Measurements from ENCODE around the gene PUDP. TPM values are rescaled to one million over a fixed set of nuclear protein-coding genes. Genes with fewer than 3 reads are reported as not detected.

PUDP gene
- total and polyA plus RNA-seq, 12 donors = 4.3 to 29.3 (median 14.5) TPM

GRCh38 chrX:7083021-7083420 lies 64.9 kb downstream of the PUDP start:
- H3K36me3 ChIP-seq (replicated peaks in 1 of 2) = no peaks in the 10 kb centered on the region
- 89 to 100% (median 97%) methylated on average over 1 of the region's 1 CpG for WGBS, 4 donors
- H3K27me3 ChIP-seq = no peaks in the 10 kb centered on the region
- TF ChIP-seq POLR2A (IDR thresholded peaks at IDR 0.05) = no peak
- TF ChIP-seq, protein P1, sequence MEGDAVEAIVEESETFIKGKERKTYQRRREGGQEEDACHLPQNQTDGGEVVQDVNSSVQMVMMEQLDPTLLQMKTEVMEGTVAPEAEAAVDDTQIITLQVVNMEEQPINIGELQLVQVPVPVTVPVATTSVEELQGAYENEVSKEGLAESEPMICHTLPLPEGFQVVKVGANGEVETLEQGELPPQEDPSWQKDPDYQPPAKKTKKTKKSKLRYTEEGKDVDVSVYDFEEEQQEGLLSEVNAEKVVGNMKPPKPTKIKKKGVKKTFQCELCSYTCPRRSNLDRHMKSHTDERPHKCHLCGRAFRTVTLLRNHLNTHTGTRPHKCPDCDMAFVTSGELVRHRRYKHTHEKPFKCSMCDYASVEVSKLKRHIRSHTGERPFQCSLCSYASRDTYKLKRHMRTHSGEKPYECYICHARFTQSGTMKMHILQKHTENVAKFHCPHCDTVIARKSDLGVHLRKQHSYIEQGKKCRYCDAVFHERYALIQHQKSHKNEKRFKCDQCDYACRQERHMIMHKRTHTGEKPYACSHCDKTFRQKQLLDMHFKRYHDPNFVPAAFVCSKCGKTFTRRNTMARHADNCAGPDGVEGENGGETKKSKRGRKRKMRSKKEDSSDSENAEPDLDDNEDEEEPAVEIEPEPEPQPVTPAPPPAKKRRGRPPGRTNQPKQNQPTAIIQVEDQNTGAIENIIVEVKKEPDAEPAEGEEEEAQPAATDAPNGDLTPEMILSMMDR (IDR thresholded peaks at IDR 0.05) = no peak
- H3K4me1 ChIP-seq (replicated peaks in 1 of 2) = no peaks in the 10 kb centered on the region
- DNase-seq = no peak
- H3K9me3 ChIP-seq (replicated peaks in 1 of 3) = no peaks in the 10 kb centered on the region
- intact Hi-C loops (cut with DNase I) = no loop called here
- H3K27ac ChIP-seq = no peak overlapping the region
- no peak overlapping the region for H3K4me3 ChIP-seq

- Histone ChIP-seq H3K4me1 (replicated peaks in 1 of 2) (no peaks in the 10 kb centered on the region), H3K27me3 (no peaks in the 10 kb centered on the region), H3K36me3 (replicated peaks in 1 of 2) (no peaks in the 10 kb centered on the region), H3K4me3 (no peak overlapping the region), H3K9me3 (replicated peaks in 1 of 3) (no peaks in the 10 kb centered on the region), H3K27ac (no peak overlapping the region)
- 85 to 99% (median 94%) methylated on average over 2 to 5 of the region's 5 CpGs for WGBS, 4 donors
- intact Hi-C loops (cut with DNase I) = no loop called here
- DNase-seq = no peak
- TF ChIP-seq, protein P1 (IDR thresholded peaks at IDR 0.05) = no peak
- no peak for TF ChIP-seq POLR2A (IDR thresholded peaks at IDR 0.05)
These were observed 65.4 kb downstream of the PUDP start for GRCh38 chrX:7082556-7082955.

DNA sequence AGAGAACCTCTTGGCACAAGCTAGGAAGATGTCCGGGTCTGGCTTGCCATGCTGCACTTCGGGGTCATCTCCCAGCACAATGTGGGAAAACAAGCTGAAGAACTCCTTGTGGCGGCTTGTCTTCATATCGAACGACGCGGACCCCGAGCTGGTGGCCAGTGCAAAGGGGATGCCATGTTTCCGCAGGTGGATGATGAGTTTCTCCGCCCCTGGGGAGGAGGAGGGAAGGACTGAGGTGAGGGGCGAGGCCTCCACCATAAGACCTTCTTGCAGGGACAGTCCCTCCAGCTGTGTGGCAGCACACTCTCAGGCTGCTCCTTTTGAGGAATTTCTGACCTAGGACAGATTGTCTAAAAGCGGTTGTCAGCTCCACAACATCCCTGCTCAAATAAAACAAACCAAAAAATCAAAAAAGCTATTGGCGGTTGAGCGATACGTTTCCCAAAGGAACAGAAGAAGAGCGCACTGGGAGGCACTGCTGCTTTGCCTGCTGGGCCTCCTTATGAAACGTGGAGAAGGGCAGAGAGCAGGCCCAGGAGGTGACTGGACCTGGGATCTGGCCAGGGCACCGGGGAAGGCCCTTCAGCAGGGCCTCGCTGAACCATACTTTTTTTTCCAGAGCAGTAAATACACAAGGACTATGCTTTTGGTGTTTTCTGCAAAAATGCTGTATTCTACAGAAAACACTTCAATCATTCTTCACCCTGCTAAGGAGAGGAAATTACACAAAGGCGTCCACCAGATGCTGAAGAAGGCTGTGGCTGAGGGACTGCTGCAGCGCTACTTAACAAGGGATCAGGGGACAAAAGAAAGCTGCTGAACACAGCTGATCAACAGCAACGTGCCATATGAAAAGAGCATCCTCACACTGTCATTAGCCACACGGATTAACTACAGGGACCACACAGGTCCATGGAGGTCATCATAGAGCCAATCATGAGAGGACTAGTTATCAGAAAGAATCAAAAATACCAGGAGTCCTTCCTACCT lies 70.4 kb downstream of the PUDP start:
- H3K36me3 ChIP-seq (replicated peaks in 1 of 2) = peaks cover 0 to 4% of the 10 kb centered on the region in 2 donors
- intact Hi-C loops (cut with DNase I) = no loop called here
- peaks cover 0 to 6% of the 10 kb centered on the region in 2 donors for H3K4me1 ChIP-seq (replicated peaks in 1 of 2)
- no peak for TF ChIP-seq POLR2A (IDR thresholded peaks at IDR 0.05)
- TF ChIP-seq, protein P1 (IDR thresholded peaks at IDR 0.05) = no peak
- H3K9me3 ChIP-seq (replicated peaks in 1 of 3) = no peaks in the 10 kb centered on the region
- DNase-seq = no peak
- H3K27ac ChIP-seq = no peak overlapping the region
- WGBS, 4 donors = 91 to 96% (median 95%) methylated on average over 3 to 23 of the region's 23 CpGs
- no peak overlapping the region for H3K4me3 ChIP-seq
- no peaks in the 10 kb centered on the region for H3K27me3 ChIP-seq

GRCh38 chrX:7076245-7076661 lies 71.7 kb downstream of the PUDP start:
- Histone ChIP-seq H3K9me3 (replicated peaks in 1 of 3) (no peaks in the 10 kb centered on the region), H3K4me3 (no peak overlapping the region), H3K27ac (no peak overlapping the region), H3K4me1 (replicated peaks in 1 of 2) (peaks cover 0 to 6% of the 10 kb centered on the region in 2 donors), H3K27me3 (no peaks in the 10 kb centered on the region), H3K36me3 (replicated peaks in 1 of 2) (peaks cover 0 to 4% of the 10 kb centered on the region in 2 donors)
- DNase-seq = no peak
- 65 to 90% (median 80%) methylated on average over 2 to 12 of the region's 12 CpGs for WGBS, 4 donors
- intact Hi-C loops (cut with DNase I) = no loop called here
- no peak for TF ChIP-seq POLR2A (IDR thresholded peaks at IDR 0.05)
- TF ChIP-seq, protein P1 (IDR thresholded peaks at IDR 0.05) = no peak

Measured in adrenal gland (tissue), 12 donors.